Measurements from ENCODE around the gene SCUBE1.

DNA sequence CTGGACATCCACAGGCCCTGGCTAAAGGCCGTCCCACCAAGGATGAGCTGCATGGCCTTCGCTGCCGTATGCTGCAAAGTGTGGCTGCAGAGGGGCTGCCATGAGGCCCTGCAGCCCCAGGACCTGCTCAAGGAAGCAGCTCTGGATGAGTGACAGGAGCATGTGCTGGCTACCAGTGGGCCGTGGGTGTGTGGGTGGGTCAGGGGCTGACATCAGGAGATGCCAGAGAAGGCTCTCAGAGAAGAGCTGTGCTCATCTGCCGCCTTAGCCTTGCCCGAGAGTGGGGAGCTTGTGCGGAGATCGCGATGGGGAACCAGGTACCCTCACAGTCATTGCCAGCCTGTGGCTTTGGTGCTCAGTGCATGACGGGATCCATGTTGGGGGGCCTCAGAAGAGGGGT lies 41.3 kb downstream of the SCUBE1 start:
- TF ChIP-seq, protein P1, sequence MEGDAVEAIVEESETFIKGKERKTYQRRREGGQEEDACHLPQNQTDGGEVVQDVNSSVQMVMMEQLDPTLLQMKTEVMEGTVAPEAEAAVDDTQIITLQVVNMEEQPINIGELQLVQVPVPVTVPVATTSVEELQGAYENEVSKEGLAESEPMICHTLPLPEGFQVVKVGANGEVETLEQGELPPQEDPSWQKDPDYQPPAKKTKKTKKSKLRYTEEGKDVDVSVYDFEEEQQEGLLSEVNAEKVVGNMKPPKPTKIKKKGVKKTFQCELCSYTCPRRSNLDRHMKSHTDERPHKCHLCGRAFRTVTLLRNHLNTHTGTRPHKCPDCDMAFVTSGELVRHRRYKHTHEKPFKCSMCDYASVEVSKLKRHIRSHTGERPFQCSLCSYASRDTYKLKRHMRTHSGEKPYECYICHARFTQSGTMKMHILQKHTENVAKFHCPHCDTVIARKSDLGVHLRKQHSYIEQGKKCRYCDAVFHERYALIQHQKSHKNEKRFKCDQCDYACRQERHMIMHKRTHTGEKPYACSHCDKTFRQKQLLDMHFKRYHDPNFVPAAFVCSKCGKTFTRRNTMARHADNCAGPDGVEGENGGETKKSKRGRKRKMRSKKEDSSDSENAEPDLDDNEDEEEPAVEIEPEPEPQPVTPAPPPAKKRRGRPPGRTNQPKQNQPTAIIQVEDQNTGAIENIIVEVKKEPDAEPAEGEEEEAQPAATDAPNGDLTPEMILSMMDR (IDR thresholded peaks at IDR 0.05; ENCODE audit: poor library complexity): no peak
- TF ChIP-seq EZH2 (IDR thresholded peaks at IDR 0.05; ENCODE audit: borderline replicate concordance): no peak
